ENCODE data around the gene SLC39A9.

DNA sequence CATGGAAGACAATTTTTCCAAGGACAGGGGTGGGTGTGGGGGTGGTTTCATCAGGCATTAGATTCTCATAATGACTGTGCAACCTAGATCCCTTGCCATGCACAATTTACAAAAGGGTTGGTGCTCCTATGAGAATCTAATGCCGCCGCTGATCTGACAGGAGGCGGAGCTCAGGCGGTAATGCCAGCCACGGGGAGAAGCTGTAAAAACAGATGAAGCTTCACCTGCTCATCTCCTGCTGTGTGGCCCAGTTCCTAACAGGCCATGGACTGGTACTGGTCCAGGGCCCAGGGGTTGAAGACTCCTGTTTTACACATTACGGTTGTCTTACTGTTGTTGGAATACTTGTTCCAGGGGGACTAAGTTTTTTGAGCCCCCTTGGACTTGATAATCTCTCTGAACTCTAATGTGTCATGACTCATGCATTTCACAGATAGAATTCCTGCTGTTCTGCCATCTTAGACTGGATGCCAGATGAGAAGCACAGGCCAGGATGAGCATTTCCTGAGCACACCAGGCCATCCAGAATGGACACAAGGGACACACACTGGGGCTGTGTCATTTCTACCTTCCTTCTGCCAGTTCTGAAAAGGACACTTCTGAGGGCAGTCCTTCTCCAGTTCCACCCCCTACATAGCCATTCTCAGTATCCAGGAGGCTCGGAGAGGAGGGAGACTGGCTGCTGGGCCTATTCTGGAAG, 91.9 kb downstream of the SLC39A9 start:
- TF ChIP-seq, protein P1, sequence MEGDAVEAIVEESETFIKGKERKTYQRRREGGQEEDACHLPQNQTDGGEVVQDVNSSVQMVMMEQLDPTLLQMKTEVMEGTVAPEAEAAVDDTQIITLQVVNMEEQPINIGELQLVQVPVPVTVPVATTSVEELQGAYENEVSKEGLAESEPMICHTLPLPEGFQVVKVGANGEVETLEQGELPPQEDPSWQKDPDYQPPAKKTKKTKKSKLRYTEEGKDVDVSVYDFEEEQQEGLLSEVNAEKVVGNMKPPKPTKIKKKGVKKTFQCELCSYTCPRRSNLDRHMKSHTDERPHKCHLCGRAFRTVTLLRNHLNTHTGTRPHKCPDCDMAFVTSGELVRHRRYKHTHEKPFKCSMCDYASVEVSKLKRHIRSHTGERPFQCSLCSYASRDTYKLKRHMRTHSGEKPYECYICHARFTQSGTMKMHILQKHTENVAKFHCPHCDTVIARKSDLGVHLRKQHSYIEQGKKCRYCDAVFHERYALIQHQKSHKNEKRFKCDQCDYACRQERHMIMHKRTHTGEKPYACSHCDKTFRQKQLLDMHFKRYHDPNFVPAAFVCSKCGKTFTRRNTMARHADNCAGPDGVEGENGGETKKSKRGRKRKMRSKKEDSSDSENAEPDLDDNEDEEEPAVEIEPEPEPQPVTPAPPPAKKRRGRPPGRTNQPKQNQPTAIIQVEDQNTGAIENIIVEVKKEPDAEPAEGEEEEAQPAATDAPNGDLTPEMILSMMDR (IDR thresholded peaks at IDR 0.05), result no peak
- no peak for TF ChIP-seq EZH2 (IDR thresholded peaks at IDR 0.05; ENCODE audit: borderline replicate concordance, insufficient read depth, low read depth, low read length, poor library complexity, severe bottlenecking)

Measured in B cell (primary cell).